GM12891 (cell line): Measurements from ENCODE around the gene SLC8A2.

ENCODE experiments used
- POLR2A ChIP-seq: IDR thresholded peaks from 2 replicates; pipeline ENCODE4 v1.6.1; 2011; ENCODE audit warnings: low read depth, low read length, control low read depth
- POLR2AphosphoS5 ChIP-seq: IDR thresholded peaks from 2 replicates; pipeline ENCODE4 v1.6.1; 2011; ENCODE audit warnings: low read depth, low read length, control low read depth

DNA sequence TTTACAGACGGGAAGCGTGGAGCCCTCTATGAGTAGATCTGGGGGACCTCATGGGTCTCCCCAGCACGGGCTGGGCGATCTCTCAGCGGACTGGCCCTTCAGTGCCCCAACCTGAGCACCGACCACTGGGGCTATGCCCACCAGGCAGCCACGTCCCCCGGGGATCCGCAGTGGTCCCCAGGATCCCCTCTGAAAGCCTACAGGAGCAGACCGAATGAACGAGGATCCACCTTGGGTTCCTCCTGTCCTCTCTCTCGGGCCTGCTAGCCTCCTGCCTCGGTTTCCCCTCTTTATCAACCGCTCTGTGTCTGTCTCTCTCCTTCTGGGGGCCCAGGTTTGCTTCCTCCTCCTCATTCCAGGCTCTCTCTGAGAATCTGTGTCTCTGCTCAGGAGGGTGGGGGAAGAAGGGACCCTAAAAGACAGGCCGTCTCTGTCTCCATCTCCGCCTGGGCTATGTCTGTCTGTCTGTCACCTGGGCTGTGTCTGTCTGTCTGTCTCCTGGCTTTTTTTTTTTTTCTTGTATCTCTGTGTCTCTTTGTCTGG is 50.4 kb downstream of the SLC8A2 start:
- TF ChIP-seq POLR2A (no peak), POLR2AphosphoS5 (no peak)
